GM12878 (cell line): Measurements from ENCODE around the gene NPEPPS. TPM values are rescaled to one million over a fixed set of nuclear protein-coding genes. Genes with fewer than 3 reads are reported as not detected.

Experiments used
- ATAC-seq: fragments of 200-7000 bp; cut with Tn5 transposase; 3 replicates; pipeline ENCODE4 v1.9.1; 2020; ENCODE audit warnings: mild to moderate bottlenecking, moderate library complexity
- BruUV-seq: library from RNA; stranded (reverse); fragments of 400-500 nt; replicated peaks from 2 replicates; lab custom pipeline; 2021; lab: Mats Ljungman, UMichigan
- CTCF ChIA-PET: fragments of 300-600 bp; sonication (Branson Sonifier 250); formaldehyde crosslinking; extraction: SDS; loops from one replicate; lab custom pipeline; 2021; ENCODE audit warnings: inconsistent platforms; lab: Yijun Ruan, JAX
- POLR2A ChIA-PET: fragments of 350-600 bp; formaldehyde crosslinking; extraction: SDS; loops from one replicate; lab custom pipeline; 2021; ENCODE audit warnings: inconsistent platforms; lab: Charles Lee
- RAD21 ChIA-PET: fragments of 300-600 bp; sonication (Branson Sonifier 250); formaldehyde crosslinking; loops from one replicate; lab custom pipeline; 2023; ENCODE audit warnings: antibody characterized with exemption; ENCODE audit not compliant: unreplicated experiment; lab: Charles Lee
- SMC1A ChIA-PET: fragments of 300-600 bp; sonication (Branson Sonifier 250); formaldehyde crosslinking; loops from one replicate; lab custom pipeline; 2023; ENCODE audit not compliant: unreplicated experiment, uncharacterized antibody; lab: Charles Lee
- DNase-seq: peaks from one replicate; pipeline ENCODE4 v3.0.0-alpha.2; 2011; ENCODE audit warnings: low read depth, low spot score
- FAIRE-seq: peaks from 3 replicates; lab custom pipeline; 2011; peaks lifted over from hg19 to GRCh38; lab: Jason Lieb, UNC
- H2AFZ ChIP-seq: 2 replicates; pipeline ENCODE4 v1.6.0; 2011; ENCODE audit warnings: low read depth, low read length, control low read depth; ENCODE audit not compliant: control insufficient read depth
- H3K27ac ChIP-seq: 2 replicates; pipeline ENCODE4 v1.5.1; 2011; ENCODE audit warnings: control low read depth; ENCODE audit not compliant: control insufficient read depth, insufficient read depth
- H3K27me3 ChIP-seq, 2 experiments: replicated peaks in 1 of 2; 2 replicates each; pipeline versions ENCODE4 v1.6.0 to v1.6.1; 2011; ENCODE audit warnings: low read length in 1 of 2; ENCODE audit not compliant: control insufficient read depth in 2 of 2, insufficient read depth in 2 of 2
- H3K36me3 ChIP-seq, 2 experiments: 2 replicates each; pipeline ENCODE4 v1.5.1; 2011; ENCODE audit warnings: low read length in 1 of 2; ENCODE audit not compliant: control insufficient read depth in 2 of 2, insufficient read depth in 2 of 2
- H3K4me1 ChIP-seq: 2 replicates; pipeline ENCODE4 v1.6.1; 2011; ENCODE audit warnings: mild to moderate bottlenecking, low read length, moderate library complexity, mixed read lengths; ENCODE audit not compliant: control insufficient read depth, insufficient read depth
- H3K4me2 ChIP-seq: 2 replicates; pipeline ENCODE4 v1.6.0; 2011; ENCODE audit warnings: control low read depth; ENCODE audit not compliant: control insufficient read depth, insufficient read depth
- H3K4me3 ChIP-seq: fragments of 200-600 bp; sonication (generic); 2 replicates; pipeline ENCODE4 v1.5.1; 2016
- H3K79me2 ChIP-seq: 2 replicates; pipeline ENCODE4 v1.6.0; 2011; ENCODE audit warnings: low read length; ENCODE audit not compliant: control insufficient read depth, insufficient read depth
- H3K9ac ChIP-seq: 2 replicates; pipeline ENCODE4 v1.8.0; 2011; ENCODE audit warnings: low read length, control low read depth, mixed read lengths; ENCODE audit not compliant: control insufficient read depth, insufficient read depth
- H3K9me3 ChIP-seq: replicated peaks from 3 replicates; pipeline ENCODE4 v1.5.1; 2011; ENCODE audit warnings: mild to moderate bottlenecking, low read length; ENCODE audit not compliant: control insufficient read depth, insufficient read depth
- H4K20me1 ChIP-seq: 2 replicates; pipeline ENCODE4 v1.6.0; 2011; ENCODE audit not compliant: control insufficient read depth, insufficient read depth
- ATF7 ChIP-seq: fragments of 450-650 bp; IDR thresholded peaks from 2 replicates; pipeline ENCODE4 v1.6.1; 2016; ENCODE audit warnings: low read depth, mild to moderate bottlenecking
- EED ChIP-seq: sonication (generic); IDR thresholded peaks from 2 replicates; pipeline ENCODE4 v1.6.1; 2016; ENCODE audit warnings: antibody characterized with exemption, low read depth
- FOXM1 ChIP-seq: IDR thresholded peaks from 2 replicates; pipeline ENCODE4 v1.6.1; 2012; ENCODE audit warnings: low read depth, mild to moderate bottlenecking, inconsistent platforms, low read length, moderate library complexity
- IRF3 ChIP-seq: fragments of 450-650 bp; IDR thresholded peaks from 2 replicates; pipeline ENCODE4 v1.6.1; 2014; ENCODE audit warnings: mild to moderate bottlenecking
- MTA3 ChIP-seq: IDR thresholded peaks from 2 replicates; pipeline ENCODE4 v1.6.1; 2012; ENCODE audit warnings: low read length, inconsistent platforms, borderline replicate concordance
- NKRF ChIP-seq: fragments of 450-650 bp; conservative IDR thresholded peaks from 2 replicates; pipeline ENCODE4 v1.6.1; 2017; ENCODE audit warnings: mild to moderate bottlenecking, moderate library complexity
- PAX8 ChIP-seq: fragments of 450-650 bp; IDR thresholded peaks from 2 replicates; pipeline ENCODE4 v1.6.1; 2017; ENCODE audit warnings: mild to moderate bottlenecking, moderate library complexity
- RB1 ChIP-seq: fragments of 450-650 bp; formaldehyde crosslinking; IDR thresholded peaks from 2 replicates; pipeline ENCODE4 v1.6.1; 2017; ENCODE audit warnings: mild to moderate bottlenecking, borderline replicate concordance
- RELA ChIP-seq: fragments of 450-650 bp; IDR thresholded peaks from 2 replicates; pipeline ENCODE4 v1.8.0; 2014; ENCODE audit warnings: borderline replicate concordance; ENCODE audit not compliant: partially characterized antibody
- RELB ChIP-seq: fragments of 450-650 bp; IDR thresholded peaks from 2 replicates; pipeline ENCODE4 v1.6.1; 2017; ENCODE audit warnings: low read depth, mild to moderate bottlenecking, moderate library complexity
- SKIL ChIP-seq: fragments of 450-650 bp; IDR thresholded peaks from 2 replicates; pipeline ENCODE4 v1.6.1; 2017; ENCODE audit warnings: mild to moderate bottlenecking, low read depth, inconsistent platforms; ENCODE audit not compliant: poor library complexity, severe bottlenecking
- SMAD1 ChIP-seq: fragments of 450-650 bp; IDR thresholded peaks from 2 replicates; pipeline ENCODE4 v1.6.1; 2018; ENCODE audit warnings: mild to moderate bottlenecking, low read depth; ENCODE audit not compliant: partially characterized antibody
- SPI1 ChIP-seq: IDR thresholded peaks from 2 replicates; pipeline ENCODE4 v1.6.1; 2011; ENCODE audit warnings: low read depth, mild to moderate bottlenecking, low read length, moderate library complexity, borderline replicate concordance; ENCODE audit not compliant: insufficient read depth
- SUPT20H ChIP-seq: IDR thresholded peaks from 2 replicates; pipeline ENCODE4 v1.6.1; 2011; ENCODE audit warnings: low read depth, mild to moderate bottlenecking, low read length, moderate library complexity, borderline replicate concordance; ENCODE audit not compliant: control insufficient read depth
- ZNF207 ChIP-seq: fragments of 450-650 bp; IDR thresholded peaks from 2 replicates; pipeline ENCODE4 v1.6.1; 2014; ENCODE audit warnings: antibody characterized with exemption, mild to moderate bottlenecking, borderline replicate concordance
- WGBS: methylation state at CpG from one replicate; pipeline ENCODE4 v1.1.6; 2016; ENCODE audit warnings: low lambda C conversion rate; ENCODE audit not compliant: insufficient replicate concordance, insufficient coverage; ENCODE audit errors: missing lambda C conversion rate; 5-methylcytosine and 5-hydroxymethylcytosine counted together
- in situ Hi-C: fragments of 300-500 bp; cut with MboI; formaldehyde crosslinking; loops from 9 replicates; pipeline ENCODE4 v1.14.3; 2018; ENCODE audit warnings: mixed read lengths
- intact Hi-C: fragments of 100-400 bp; cut with micrococcal nuclease; formaldehyde crosslinking; loops from one replicate; pipeline ENCODE4 v1.14.2; 2022; ENCODE audit not compliant: unreplicated experiment
- polyA plus RNA-seq, 11 experiments: library from polyadenylated mRNA; depleted of rRNA in 4 of 11; unstranded in 6 of 11; stranded (reverse) in 5 of 11; fragments of >200 nt; fragmentation: Nextera tagmentation in 4 of 11; fragmentation: Illumina TruSeq in 1 of 11; extraction: Ambion mirVana in 4 of 11; extraction: Trizol in 1 of 11; gene quantifications; 1 replicate in 1 of 11; 2 replicates in 10 of 11; pipeline versions ENCODE4 v1.2.1 to v1.2.3, GENCODE V29; 2011 to 2016; ENCODE audit warnings: inconsistent platforms in 2 of 11, missing spikeins in 2 of 11, low read depth in 1 of 11
- total RNA-seq, 4 experiments: library from RNA; depleted of rRNA in 3 of 4; stranded (reverse); fragments of >200 nt in 3 of 4; fragmentation: Illumina TruSeq in 1 of 4; extraction: Trizol in 1 of 4; gene quantifications; 2 replicates each; pipeline versions ENCODE4 v1.2.1 to v1.2.3, GENCODE V29; 2013 to 2021

The NPEPPS gene
- total and polyA plus RNA-seq, 10 of the 15 experiments (the other 5 are each of a cell fraction or from before 2014, with no cell fraction given) = 25.8 to 214 (median 64.6) TPM

- Histone ChIP-seq H3K27me3 (no peaks in the 10 kb centered on the region), H3K9me3 (no peaks in the 10 kb centered on the region), H3K4me1 (no peaks in the 10 kb centered on the region), H3K9ac (no peak overlapping the region), H3K79me2 (no peaks in the 10 kb centered on the region), H2AFZ (no peak overlapping the region), H3K4me2 (no peak overlapping the region), H3K4me3 (no peak overlapping the region), H3K36me3 (peaks cover 0 to 4% of the 10 kb centered on the region in 2 experiments; a peak in 1 of 4 replicates), H4K20me1 (no peaks in the 10 kb centered on the region), H3K27ac (no peak overlapping the region)
- FAIRE-seq (no peak), DNase-seq (no peak), ATAC-seq (no peak)
- intact Hi-C loops (no loop called here), in situ Hi-C loops (no loop called here)
- BruUV-seq = no TSS peak
- ChIA-PET SMC1A (interaction anchor here (0.9 to 1.2 kb wide), 2 partner anchors 13 to 14 kb away, joined by 4 read pairs; no protein-coding TSS in a partner anchor), RAD21 (no interaction called here), CTCF (interaction anchor here (1.2 kb wide), 1 partner anchor 11 kb away, joined by 3 read pairs; no protein-coding TSS in a partner anchor), POLR2A (no interaction called here)
- 87% methylated on average over 5 of the region's 5 CpGs for WGBS
- no peak for TF ChIP-seq SUPT20H
- no peak for TF ChIP-seq SPI1
- TF ChIP-seq SKIL = no peak
- TF ChIP-seq ZNF207 = no peak
- no peak for TF ChIP-seq RELB
- no peak for TF ChIP-seq NKRF
- TF ChIP-seq SMAD1 = no peak
- no peak for TF ChIP-seq RELA
- no peak for TF ChIP-seq RB1
- no peak for TF ChIP-seq ATF7
- no peak for TF ChIP-seq FOXM1
- TF ChIP-seq IRF3 = no peak
- TF ChIP-seq EED = no peak
- no peak for TF ChIP-seq MTA3
- TF ChIP-seq PAX8 = no peak
These were observed 98.9 kb downstream of the NPEPPS start for GRCh38 chr17:47629826-47630225.
